Measurements from ENCODE around the gene SMARCB1.

GRCh38 chr22:23858484-23858815, 71.7 kb downstream of the SMARCB1 start:
- TF ChIP-seq CTCF (IDR thresholded peaks at IDR 0.05), result no peak
- no peak for TF ChIP-seq RCOR1 (IDR thresholded peaks at IDR 0.05; ENCODE audit: low read length)
- TF ChIP-seq MAX (IDR thresholded peaks at IDR 0.05; ENCODE audit: low read depth), result no peak
- no peak for TF ChIP-seq POLR2AphosphoS5 (IDR thresholded peaks at IDR 0.05; ENCODE audit: low read depth, low read length)
- no peak for TF ChIP-seq ZBTB33 (IDR thresholded peaks at IDR 0.05; ENCODE audit: borderline replicate concordance, low read depth)
- TF ChIP-seq MXI1 (IDR thresholded peaks at IDR 0.05; ENCODE audit: low read depth, low read length), result no peak
- no peak for TF ChIP-seq YY1 (IDR thresholded peaks at IDR 0.05; ENCODE audit: low read depth)
- no peak for TF ChIP-seq GABPA (IDR thresholded peaks at IDR 0.05; ENCODE audit: low read depth)

Data from SK-N-SH (cell line).